ENCODE data around the gene SFTPA1. TPM values are rescaled to one million over a fixed set of nuclear protein-coding genes. Genes with fewer than 3 reads are reported as not detected.
A peak's percentile ranks its signal among the peaks of the same experiment; 100 is the strongest.
"Not testable (repeated sequence)": the region's sequence is repeated elsewhere in the genome, so short reads cannot be mapped to it uniquely, and the experiment has no call there.

The SFTPA1 gene
- total RNA-seq, 2 donors from 2014 or later = not detected

DNA sequence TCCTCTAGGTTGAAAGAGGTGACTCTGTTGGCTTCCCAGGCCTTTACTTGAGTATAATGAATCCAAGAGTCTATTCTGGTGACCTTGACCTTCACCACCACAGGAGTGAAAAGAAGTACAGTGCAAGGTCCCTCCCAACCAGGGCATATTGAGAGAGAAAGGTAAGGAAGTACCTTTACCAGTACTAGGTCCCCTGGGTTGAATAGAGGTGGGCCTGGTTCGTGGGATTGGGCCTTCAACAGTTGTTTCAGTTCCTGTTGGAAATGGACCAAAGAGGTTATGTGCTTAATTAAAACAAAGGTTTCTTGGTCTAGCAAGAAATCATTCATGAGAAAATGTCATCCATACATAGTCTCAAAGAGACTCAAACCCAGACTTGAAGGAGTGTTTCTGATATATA lies 6.4 kb upstream of the SFTPA1 start:
- Histone ChIP-seq H3K4me3 (no peak overlapping the region), H3K27me3 (no peaks in the 10 kb centered on the region), H3K4me1 (no peaks in the 10 kb centered on the region), H3K9me3 (no peaks in the 10 kb centered on the region), H3K36me3 (no peaks in the 10 kb centered on the region), H3K27ac (no peak overlapping the region)
- TF ChIP-seq, protein P1, sequence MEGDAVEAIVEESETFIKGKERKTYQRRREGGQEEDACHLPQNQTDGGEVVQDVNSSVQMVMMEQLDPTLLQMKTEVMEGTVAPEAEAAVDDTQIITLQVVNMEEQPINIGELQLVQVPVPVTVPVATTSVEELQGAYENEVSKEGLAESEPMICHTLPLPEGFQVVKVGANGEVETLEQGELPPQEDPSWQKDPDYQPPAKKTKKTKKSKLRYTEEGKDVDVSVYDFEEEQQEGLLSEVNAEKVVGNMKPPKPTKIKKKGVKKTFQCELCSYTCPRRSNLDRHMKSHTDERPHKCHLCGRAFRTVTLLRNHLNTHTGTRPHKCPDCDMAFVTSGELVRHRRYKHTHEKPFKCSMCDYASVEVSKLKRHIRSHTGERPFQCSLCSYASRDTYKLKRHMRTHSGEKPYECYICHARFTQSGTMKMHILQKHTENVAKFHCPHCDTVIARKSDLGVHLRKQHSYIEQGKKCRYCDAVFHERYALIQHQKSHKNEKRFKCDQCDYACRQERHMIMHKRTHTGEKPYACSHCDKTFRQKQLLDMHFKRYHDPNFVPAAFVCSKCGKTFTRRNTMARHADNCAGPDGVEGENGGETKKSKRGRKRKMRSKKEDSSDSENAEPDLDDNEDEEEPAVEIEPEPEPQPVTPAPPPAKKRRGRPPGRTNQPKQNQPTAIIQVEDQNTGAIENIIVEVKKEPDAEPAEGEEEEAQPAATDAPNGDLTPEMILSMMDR (IDR thresholded peaks at IDR 0.05) = no peak
- DNase-seq (ENCODE audit: low spot score) = no peak

DNA sequence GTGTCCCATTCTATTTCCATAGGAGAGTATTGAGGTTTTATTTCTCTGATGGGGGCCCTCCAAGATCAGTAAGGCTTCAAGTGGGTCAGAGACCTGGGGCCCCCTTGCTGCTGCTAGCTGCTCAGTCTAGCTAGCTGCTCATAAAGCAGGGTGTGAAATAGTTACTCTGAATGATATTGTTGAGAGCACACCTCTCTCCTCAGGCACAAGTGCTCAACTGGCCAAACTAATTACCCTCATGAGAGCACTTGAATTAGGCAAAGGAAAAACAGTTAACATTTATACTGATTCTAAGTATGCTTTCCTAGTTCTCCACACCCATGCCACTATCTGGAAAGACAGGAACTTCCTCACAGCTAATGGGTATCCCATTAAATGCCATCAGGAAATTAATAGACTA lies 5.4 kb upstream of the SFTPA1 start:
- TF ChIP-seq, protein P1 (IDR thresholded peaks at IDR 0.05) = no peak
- H3K36me3 ChIP-seq = no peaks in the 10 kb centered on the region
- H3K27me3 ChIP-seq = no peaks in the 10 kb centered on the region
- H3K4me1 ChIP-seq = no peaks in the 10 kb centered on the region
- H3K4me3 ChIP-seq = no peak overlapping the region
- DNase-seq (ENCODE audit: low spot score) = no peak
- H3K9me3 ChIP-seq = no peaks in the 10 kb centered on the region
- no peak overlapping the region for H3K27ac ChIP-seq

DNA sequence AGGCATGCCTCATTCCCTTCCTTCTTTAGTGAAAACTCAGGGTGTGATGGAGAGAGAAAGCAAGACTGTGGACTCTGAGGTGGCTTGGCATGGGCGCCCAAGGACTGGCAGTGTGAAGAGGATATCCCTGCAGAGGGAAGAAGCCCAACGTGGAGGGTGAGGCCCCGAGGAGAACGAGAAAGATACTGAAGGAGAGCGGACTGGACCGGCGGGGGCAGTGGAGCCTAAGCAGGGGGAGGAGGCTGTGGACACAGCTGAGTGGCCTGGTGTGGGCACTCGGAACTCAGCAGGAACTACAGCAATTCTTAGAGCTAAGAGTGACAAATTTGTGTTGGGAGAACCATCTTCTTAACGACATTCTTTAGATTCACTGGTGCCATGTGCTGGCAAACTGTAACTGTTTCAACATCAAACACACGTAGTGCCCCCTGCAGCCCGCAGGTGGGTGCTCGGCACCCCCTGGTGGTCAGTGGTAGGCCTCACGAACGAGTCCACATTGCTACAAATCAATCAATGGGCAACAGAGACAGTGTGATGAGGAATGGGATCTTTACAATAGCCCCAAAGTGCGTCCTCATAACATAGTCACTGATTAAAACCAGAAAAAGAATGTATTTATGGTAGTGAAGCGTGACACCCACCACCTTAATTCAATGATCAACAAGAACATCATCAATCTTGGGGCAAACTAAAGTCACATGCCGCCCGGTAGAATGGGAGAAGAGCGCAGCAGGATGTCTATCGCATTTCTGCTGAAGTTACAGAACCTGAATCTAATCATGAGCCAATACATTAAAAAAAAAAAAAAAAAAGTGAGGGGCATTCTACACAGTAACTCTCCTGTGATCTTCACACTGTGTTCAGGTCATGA lies 2.0 kb upstream of the SFTPA1 start:
- no peak for DNase-seq (ENCODE audit: low spot score)
- H3K4me1 ChIP-seq = no peaks in the 10 kb centered on the region
- H3K36me3 ChIP-seq = no peaks in the 10 kb centered on the region
- H3K4me3 ChIP-seq = no peak overlapping the region
- TF ChIP-seq, protein P1 (IDR thresholded peaks at IDR 0.05) = peak in 1 of 2 donors; percentile 60
- no peak overlapping the region for H3K27ac ChIP-seq
- no peaks in the 10 kb centered on the region for H3K9me3 ChIP-seq
- H3K27me3 ChIP-seq = no peaks in the 10 kb centered on the region

DNA sequence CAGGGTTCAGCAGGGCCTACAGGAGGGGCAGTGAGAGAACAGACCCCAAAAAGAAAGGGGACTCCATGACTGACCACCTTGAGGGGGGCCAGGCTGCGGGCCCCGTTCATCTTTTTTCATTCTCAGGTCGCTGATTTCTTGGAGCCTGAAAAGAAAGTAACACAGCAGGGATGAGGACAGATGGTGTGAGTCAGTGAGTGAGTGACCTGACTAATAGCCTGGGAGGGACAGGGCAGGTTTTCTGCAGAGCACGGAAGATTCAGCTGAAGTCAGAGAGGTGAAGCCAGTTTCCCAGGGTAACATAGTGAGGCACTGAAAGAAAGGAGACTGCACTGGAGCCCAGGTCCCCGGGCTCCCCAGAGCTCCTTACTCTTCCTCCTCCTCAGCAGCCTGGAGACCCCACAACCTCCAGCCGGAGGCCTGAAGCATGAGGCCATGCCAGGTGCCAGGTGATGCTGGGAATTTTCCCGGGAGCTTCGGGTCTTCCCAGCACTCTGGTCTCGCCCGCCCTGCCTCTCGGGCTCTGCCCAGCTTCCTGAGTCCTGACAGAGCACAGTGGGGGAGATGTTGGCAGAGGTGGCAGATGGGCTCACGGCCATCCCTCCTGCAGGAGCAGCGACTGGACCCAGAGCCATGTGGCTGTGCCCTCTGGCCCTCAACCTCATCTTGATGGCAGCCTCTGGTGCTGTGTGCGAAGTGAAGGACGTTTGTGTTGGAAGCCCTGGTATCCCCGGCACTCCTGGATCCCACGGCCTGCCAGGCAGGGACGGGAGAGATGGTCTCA lies 646 bp downstream of the SFTPA1 start:
- H3K36me3 ChIP-seq; H3K4me3 ChIP-seq; H3K9me3 ChIP-seq; DNase-seq (ENCODE audit: low spot score); H3K27ac ChIP-seq; H3K27me3 ChIP-seq; H3K4me1 ChIP-seq: not testable (repeated sequence)

DNA sequence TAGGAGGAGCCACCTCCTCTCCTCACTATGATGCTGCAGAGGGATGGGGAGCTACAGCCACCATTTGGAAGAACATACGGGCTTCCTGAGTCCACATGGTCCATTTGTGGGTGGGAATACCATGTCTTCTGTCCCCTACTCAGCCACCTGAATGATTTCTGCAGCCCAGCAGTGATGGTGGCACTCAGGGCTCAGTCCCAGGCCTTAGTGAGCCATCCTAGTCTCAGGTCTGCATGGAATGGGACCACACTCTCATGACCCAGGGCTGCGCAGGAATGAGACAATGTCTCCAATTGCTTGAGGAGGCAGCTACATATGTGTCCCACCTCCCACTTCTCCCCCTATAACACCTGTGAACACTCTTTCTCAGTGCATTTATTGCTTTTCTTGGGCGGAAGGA lies 4.8 kb downstream of the SFTPA1 start:
- H3K36me3 ChIP-seq = no peaks in the 10 kb centered on the region
- TF ChIP-seq, protein P1 (IDR thresholded peaks at IDR 0.05) = no peak
- H3K27ac ChIP-seq = no peak overlapping the region
- H3K4me3 ChIP-seq = no peak overlapping the region
- DNase-seq (ENCODE audit: low spot score) = no peak
- H3K27me3 ChIP-seq = no peaks in the 10 kb centered on the region
- H3K4me1 ChIP-seq = no peaks in the 10 kb centered on the region
- H3K9me3 ChIP-seq = peaks cover 0 to 6% of the 10 kb centered on the region in 2 donors

DNA sequence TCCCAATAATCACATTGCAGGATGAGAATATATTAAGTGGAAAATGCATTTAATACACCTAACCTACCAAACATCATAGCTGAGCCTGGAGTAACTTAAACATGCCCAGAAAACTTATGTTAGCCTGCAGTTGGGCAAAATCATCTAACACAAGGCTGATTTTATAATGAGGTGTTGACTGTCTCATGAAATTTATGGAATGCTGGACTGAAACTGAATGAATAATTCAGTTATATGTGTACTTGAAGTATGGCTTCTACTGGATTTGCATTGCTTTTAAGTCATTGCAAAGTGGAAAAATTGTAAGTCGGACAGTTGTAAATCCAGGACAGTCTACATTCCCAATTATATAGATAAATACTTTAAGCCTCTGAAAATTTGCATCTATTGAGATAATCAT lies 5.4 kb downstream of the SFTPA1 start:
- Histone ChIP-seq H3K36me3 (no peaks in the 10 kb centered on the region), H3K4me1 (no peaks in the 10 kb centered on the region), H3K27me3 (no peaks in the 10 kb centered on the region), H3K27ac (no peak overlapping the region), H3K4me3 (no peak overlapping the region), H3K9me3 (peaks cover 0 to 6% of the 10 kb centered on the region in 2 donors)
- no peak for DNase-seq (ENCODE audit: low spot score)
- TF ChIP-seq, protein P1 (IDR thresholded peaks at IDR 0.05) = no peak

DNA sequence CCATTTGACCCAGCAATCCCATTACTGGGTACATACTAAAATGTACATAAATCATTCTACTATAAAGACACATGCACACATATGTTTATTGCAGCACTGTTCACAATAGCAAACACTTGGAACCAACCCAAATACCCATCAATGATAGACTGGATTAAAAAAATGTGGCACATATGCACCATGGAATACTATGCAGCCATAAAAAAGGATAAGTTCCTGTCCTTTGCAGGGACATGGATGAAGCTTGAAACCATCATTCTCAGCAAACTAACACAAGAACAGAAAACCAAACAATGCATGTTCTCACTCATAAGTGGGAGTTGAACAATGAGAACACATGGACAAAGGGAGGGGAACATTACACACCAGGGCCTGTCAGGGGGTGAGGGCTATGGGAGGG lies 12.9 kb downstream of the SFTPA1 start:
- not testable (repeated sequence) for H3K4me1 ChIP-seq; H3K27ac ChIP-seq; H3K4me3 ChIP-seq; H3K27me3 ChIP-seq; DNase-seq (ENCODE audit: low spot score); H3K36me3 ChIP-seq
- peaks cover 0 to 18% of the 10 kb centered on the region in 2 donors for H3K9me3 ChIP-seq

Data from right atrium auricular region (tissue), 2 donors.